CD14-positive monocyte (primary cell): ENCODE results near the gene TRIM50. TPM values are rescaled to one million over a fixed set of nuclear protein-coding genes. Genes with fewer than 3 reads are reported as not detected.
"Not testable (repeated sequence)": the region's sequence is repeated elsewhere in the genome, so short reads cannot be mapped to it uniquely, and the experiment has no call there.

Source experiments
- DNase-seq, 3 donors: peaks; one replicate each; pipeline ENCODE4 v3.0.0-alpha.2; 2011 to 2022
- H2AFZ ChIP-seq: 2 replicates; pipeline ENCODE4 v1.6.0; 2012; ENCODE audit warnings: mild to moderate bottlenecking, low read depth, low read length, inconsistent platforms; ENCODE audit not compliant: insufficient read depth, poor library complexity, severe bottlenecking
- H3K27ac ChIP-seq, 2 donors: 1 replicate in 1 of 2; 2 replicates in 1 of 2; pipeline ENCODE4 v1.5.1; 2012 to 2013; ENCODE audit warnings: low read length in 2 of 2, control low read depth in 1 of 2, inconsistent platforms in 1 of 2, low read depth in 1 of 2, mild to moderate bottlenecking in 1 of 2
- H3K27me3 ChIP-seq, 2 donors: one replicate each; pipeline versions ENCODE4 v1.6.0 to v1.6.1; 2011 to 2013; ENCODE audit warnings: low read length in 2 of 2; ENCODE audit not compliant: control insufficient read depth in 2 of 2, insufficient read depth in 2 of 2
- H3K36me3 ChIP-seq, 2 donors: replicated peaks in 1 of 2; 1 replicate in 1 of 2; 2 replicates in 1 of 2; pipeline versions ENCODE4 v1.5.1 to v1.6.1; 2012 to 2013; ENCODE audit warnings: low read length in 2 of 2, control low read depth in 1 of 2, inconsistent platforms in 1 of 2, mild to moderate bottlenecking in 1 of 2; ENCODE audit not compliant: insufficient read depth in 2 of 2, control insufficient read depth in 1 of 2
- H3K4me1 ChIP-seq, 2 donors: 1 replicate in 1 of 2; 2 replicates in 1 of 2; pipeline versions ENCODE4 v1.5.1 to v1.6.1; 2012 to 2013; ENCODE audit warnings: low read length in 2 of 2, control low read depth in 1 of 2, inconsistent platforms in 1 of 2, mild to moderate bottlenecking in 1 of 2, moderate library complexity in 1 of 2; ENCODE audit not compliant: insufficient read depth in 2 of 2, control insufficient read depth in 1 of 2
- H3K4me2 ChIP-seq: replicated peaks from 2 replicates; pipeline ENCODE3; 2012; ENCODE audit warnings: low read length, moderate library complexity, mild to moderate bottlenecking; ENCODE audit not compliant: poor library complexity, severe bottlenecking; ENCODE audit errors: extremely low read depth
- H3K4me3 ChIP-seq, 3 experiments: fragments of 200-600 bp in 1 of 3; sonication (generic) in 1 of 3; replicated peaks in 1 of 3; 1 replicate in 2 of 3; 2 replicates in 1 of 3; pipeline ENCODE4 v1.5.1; 2011 to 2013; ENCODE audit warnings: low read length in 3 of 3, mild to moderate bottlenecking in 3 of 3, control low read depth in 2 of 3, low read depth in 2 of 3, inconsistent platforms in 1 of 3, moderate library complexity in 1 of 3
- H3K79me2 ChIP-seq: 2 replicates; pipeline ENCODE4 v1.6.0; 2012; ENCODE audit warnings: mild to moderate bottlenecking, control low read depth, inconsistent platforms, low read length, moderate library complexity; ENCODE audit not compliant: insufficient read depth
- H3K9ac ChIP-seq: 2 replicates; pipeline ENCODE4 v1.6.0; 2017; ENCODE audit warnings: low read length, mild to moderate bottlenecking; ENCODE audit not compliant: insufficient read depth, poor library complexity, severe bottlenecking
- H3K9me3 ChIP-seq, 2 donors: replicated peaks in 1 of 2; 1 replicate in 1 of 2; 2 replicates in 1 of 2; pipeline versions ENCODE4 v1.5.1 to v1.6.1; 2012 to 2013; ENCODE audit warnings: low read length in 2 of 2, control low read depth in 1 of 2; ENCODE audit not compliant: control insufficient read depth in 1 of 2, insufficient read depth in 1 of 2
- H4K20me1 ChIP-seq: 2 replicates; pipeline ENCODE4 v1.6.0; 2012; ENCODE audit warnings: mild to moderate bottlenecking, low read length, control low read depth, moderate library complexity; ENCODE audit not compliant: insufficient read depth
- H3K27ac Mint-ChIP-seq, 7 donors: one replicate each; pipeline ENCODE4 v1.8.0; 2020; ENCODE audit warnings: mild to moderate bottlenecking in 7 of 7, mixed read lengths in 7 of 7, moderate library complexity in 6 of 7, inconsistent platforms in 2 of 7
- H3K27me3 Mint-ChIP-seq, 3 donors: one replicate each; pipeline ENCODE4 v1.8.0; 2021 to 2022; ENCODE audit warnings: low read depth in 3 of 3, mild to moderate bottlenecking in 3 of 3, mixed read lengths in 3 of 3, moderate library complexity in 3 of 3, inconsistent platforms in 1 of 3
- H3K36me3 Mint-ChIP-seq, 2 donors: one replicate each; pipeline ENCODE4 v1.8.0; 2020; ENCODE audit warnings: mixed read lengths in 2 of 2, inconsistent platforms in 1 of 2, mild to moderate bottlenecking in 1 of 2
- H3K4me1 Mint-ChIP-seq: one replicate; pipeline ENCODE4 v1.8.0; 2020; ENCODE audit warnings: mild to moderate bottlenecking, mixed read lengths
- H3K4me3 Mint-ChIP-seq, 2 donors: one replicate each; pipeline ENCODE4 v1.8.0; 2020; ENCODE audit warnings: mild to moderate bottlenecking in 2 of 2, mixed read lengths in 2 of 2, moderate library complexity in 1 of 2
- H3K9me3 Mint-ChIP-seq, 7 donors: one replicate each; pipeline ENCODE4 v1.8.0; 2020 to 2022; ENCODE audit warnings: mixed read lengths in 7 of 7, mild to moderate bottlenecking in 6 of 7, moderate library complexity in 6 of 7, inconsistent platforms in 2 of 7
- WGBS: methylation state at CpG from one replicate; pipeline ENCODE4 v1.1.5; 2013; ENCODE audit warnings: missing lambda C conversion rate; ENCODE audit not compliant: insufficient coverage; 5-methylcytosine and 5-hydroxymethylcytosine counted together
- intact Hi-C, 2 donors: fragments of 100-400 bp; cut with micrococcal nuclease; formaldehyde crosslinking; loops; one replicate each; pipeline versions ENCODE4 v1.15.0 to v1.15.1; 2023
- polyA plus RNA-seq, 3 donors: library from polyadenylated mRNA; depleted of rRNA in 1 of 3; unstranded in 2 of 3; stranded (reverse) in 1 of 3; fragments of 300-500 nt in 2 of 3; fragments of >200 nt in 1 of 3; fragmentation: Illumina TruSeq in 2 of 3; gene quantifications; 1 replicate in 2 of 3; 2 replicates in 1 of 3; pipeline ENCODE4 v1.2.3, GENCODE V29; 2012 to 2021
- small RNA-seq: library from RNA; depleted of rRNA; stranded (forward); fragments of <200 nt; gene quantifications from one replicate; pipeline ENCODE3, GENCODE V24; 2012; ENCODE audit warnings: low read depth; ENCODE audit not compliant: insufficient read length

The TRIM50 gene
- polyA plus RNA-seq, 3 donors = not detected

DNA sequence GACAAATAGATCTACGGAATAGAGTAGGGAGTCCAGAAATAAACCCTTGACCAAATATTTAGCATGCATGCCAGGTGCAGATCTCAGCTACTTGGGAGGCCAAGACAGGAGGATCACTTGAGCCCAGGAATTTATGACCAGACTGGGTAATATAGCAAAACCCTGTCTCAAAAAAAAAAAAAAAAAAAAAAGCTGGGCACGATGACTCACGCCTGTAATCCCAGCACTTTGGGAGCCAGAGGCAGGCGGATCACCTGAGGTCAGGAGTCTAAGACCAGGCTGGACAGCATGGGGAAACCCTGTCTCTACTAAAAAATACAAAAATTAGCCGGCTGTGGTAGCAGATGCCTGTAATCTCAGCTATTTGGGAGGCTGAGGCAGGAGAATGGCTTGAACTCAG is 50.7 kb downstream of the TRIM50 start:
- H3K27me3 Mint-ChIP-seq, intact Hi-C loops: not testable (repeated sequence)

GRCh38 chr7:73267813-73268212 is 60.1 kb downstream of the TRIM50 start:
- H3K27ac ChIP-seq, H3K4me1 Mint-ChIP-seq, H3K9ac ChIP-seq, H3K36me3 ChIP-seq, H3K27me3 ChIP-seq, H3K36me3 Mint-ChIP-seq, H3K4me1 ChIP-seq, intact Hi-C loops, H3K9me3 Mint-ChIP-seq, H3K4me3 Mint-ChIP-seq, H2AFZ ChIP-seq, H3K79me2 ChIP-seq, H3K9me3 ChIP-seq, H3K27me3 Mint-ChIP-seq, H3K4me3 ChIP-seq, H4K20me1 ChIP-seq, H3K27ac Mint-ChIP-seq, DNase-seq, H3K4me2 ChIP-seq: not testable (repeated sequence)
- WGBS = no CpG with 5 or more reads among the region's 4 CpGs

More for the DNA sequence above, 50.7 kb downstream of the TRIM50 start:
- not testable (repeated sequence) for H3K27me3 ChIP-seq, H3K4me2 ChIP-seq, H3K36me3 Mint-ChIP-seq, H4K20me1 ChIP-seq, H3K36me3 ChIP-seq, H3K9me3 Mint-ChIP-seq, H3K27ac ChIP-seq, H3K27ac Mint-ChIP-seq, H3K9me3 ChIP-seq, DNase-seq, H3K4me3 ChIP-seq, H3K4me1 Mint-ChIP-seq, H3K4me1 ChIP-seq, H2AFZ ChIP-seq, H3K4me3 Mint-ChIP-seq, H3K9ac ChIP-seq, H3K79me2 ChIP-seq
- WGBS = no CpG with 5 or more reads among the region's 5 CpGs

- H3K27ac Mint-ChIP-seq, H4K20me1 ChIP-seq, H3K36me3 ChIP-seq, H3K79me2 ChIP-seq, H3K9me3 Mint-ChIP-seq, H3K4me3 Mint-ChIP-seq, DNase-seq, H3K36me3 Mint-ChIP-seq, H3K9ac ChIP-seq, H3K27ac ChIP-seq, H2AFZ ChIP-seq, H3K4me3 ChIP-seq, intact Hi-C loops, H3K4me2 ChIP-seq, H3K9me3 ChIP-seq, H3K4me1 ChIP-seq, H3K27me3 Mint-ChIP-seq, H3K4me1 Mint-ChIP-seq, H3K27me3 ChIP-seq: not testable (repeated sequence)
- no CpG with 5 or more reads among the region's 22 CpGs for WGBS
Measured at GRCh38 chr7:73266719-73267368, 61.0 kb downstream of the TRIM50 start.

Small RNA genes within 50 kb of the gene (small RNA-seq; reads per million reads assigned to genes)
- not detected for gene RNU6-1080P

Other genes starting within 250 kb of the TRIM50 start
- not detected for gene SPDYE9, start 242.0 kb downstream of the TRIM50 start, polyA plus RNA-seq
- gene NSUN5, start 19.3 kb downstream of the TRIM50 start, polyA plus RNA-seq = 10 to 100 TPM; 28.6 to 37.7 (median 31.3) TPM
- under 1 TPM in 1 of 3 donors, not detected in 2; 0.17 TPM for gene FKBP6, start 79 bp upstream of the TRIM50 start, polyA plus RNA-seq
- under 1 TPM in 2 of 3 donors, not detected in 1; 0.07 to 0.11 TPM for gene FZD9, start 105.7 kb upstream of the TRIM50 start, polyA plus RNA-seq
- 10 to 100 TPM in 1 of 3 donors, 1 to 10 TPM in 2; 2.5 to 12.1 (median 5.0) TPM for gene BAZ1B, start 194.2 kb upstream of the TRIM50 start, polyA plus RNA-seq
- gene BCL7B, start 229.6 kb upstream of the TRIM50 start, polyA plus RNA-seq = 10 to 100 TPM; 53.5 to 73.8 (median 68.7) TPM